Spleen (tissue), 7 donors: ENCODE results near the gene CNTNAP2.

ENCODE experiments used
- CTCF ChIP-seq, 11 experiments: fragments of 200-600 bp in 7 of 11; fragments of 450-650 bp in 4 of 11; sonication (generic) in 4 of 11; IDR thresholded peaks in 8 of 11; conservative IDR thresholded peaks in 3 of 11; 1 replicate in 7 of 11; 2 replicates in 4 of 11; pipeline versions ENCODE4 v1.4.0 to v1.8.0; 2016 to 2021; ENCODE audit warnings: antibody characterized with exemption in 11 of 11, inconsistent platforms in 4 of 11, mild to moderate bottlenecking in 1 of 11
- POLR2A ChIP-seq, 3 donors: fragments of 450-650 bp; IDR thresholded peaks; one replicate each; pipeline ENCODE4 v1.5.1; 2017; ENCODE audit warnings: antibody characterized with exemption in 3 of 3, mild to moderate bottlenecking in 1 of 3
- POLR2AphosphoS5 ChIP-seq, 3 donors: sonication (generic); formaldehyde crosslinking; IDR thresholded peaks; one replicate each; pipeline ENCODE4 v1.5.1; 2017; ENCODE audit warnings: antibody characterized with exemption in 3 of 3
- donor health status: DM: no; HTN: no; CAD: no; lungs with moderate emphysema.
- donor health status: DM: no; HTN: no; CAD: no.
- donor health status: DM: no; HTN: no; CAD: no.

- TF ChIP-seq CTCF (IDR thresholded peaks at IDR 0.05 in 8 of 11, conservative IDR thresholded peaks at IDR 0.05 in 3 of 11) (no peak), POLR2AphosphoS5 (IDR thresholded peaks at IDR 0.05) (no peak), POLR2A (IDR thresholded peaks at IDR 0.05) (no peak)
Observed at GRCh38 chr7:147033641-147034040, 917.0 kb downstream of the CNTNAP2 start.
